CD14-positive monocyte (primary cell): ENCODE measurements around the gene LIN7A. TPM values are rescaled to one million over a fixed set of nuclear protein-coding genes. Genes with fewer than 3 reads are reported as not detected.

Source experiments
- DNase-seq, 3 donors: peaks; one replicate each; pipeline ENCODE4 v3.0.0-alpha.2; 2011 to 2022
- H2AFZ ChIP-seq: 2 replicates; pipeline ENCODE4 v1.6.0; 2012; ENCODE audit warnings: mild to moderate bottlenecking, low read depth, low read length, inconsistent platforms; ENCODE audit not compliant: insufficient read depth, poor library complexity, severe bottlenecking
- H3K27ac ChIP-seq, 2 donors: 1 replicate in 1 of 2; 2 replicates in 1 of 2; pipeline ENCODE4 v1.5.1; 2012 to 2013; ENCODE audit warnings: low read length in 2 of 2, control low read depth in 1 of 2, inconsistent platforms in 1 of 2, low read depth in 1 of 2, mild to moderate bottlenecking in 1 of 2
- H3K27me3 ChIP-seq, 2 donors: one replicate each; pipeline versions ENCODE4 v1.6.0 to v1.6.1; 2011 to 2013; ENCODE audit warnings: low read length in 2 of 2; ENCODE audit not compliant: control insufficient read depth in 2 of 2, insufficient read depth in 2 of 2
- H3K36me3 ChIP-seq, 2 donors: replicated peaks in 1 of 2; 1 replicate in 1 of 2; 2 replicates in 1 of 2; pipeline versions ENCODE4 v1.5.1 to v1.6.1; 2012 to 2013; ENCODE audit warnings: low read length in 2 of 2, control low read depth in 1 of 2, inconsistent platforms in 1 of 2, mild to moderate bottlenecking in 1 of 2; ENCODE audit not compliant: insufficient read depth in 2 of 2, control insufficient read depth in 1 of 2
- H3K4me1 ChIP-seq, 2 donors: 1 replicate in 1 of 2; 2 replicates in 1 of 2; pipeline versions ENCODE4 v1.5.1 to v1.6.1; 2012 to 2013; ENCODE audit warnings: low read length in 2 of 2, control low read depth in 1 of 2, inconsistent platforms in 1 of 2, mild to moderate bottlenecking in 1 of 2, moderate library complexity in 1 of 2; ENCODE audit not compliant: insufficient read depth in 2 of 2, control insufficient read depth in 1 of 2
- H3K4me2 ChIP-seq: replicated peaks from 2 replicates; pipeline ENCODE3; 2012; ENCODE audit warnings: low read length, moderate library complexity, mild to moderate bottlenecking; ENCODE audit not compliant: poor library complexity, severe bottlenecking; ENCODE audit errors: extremely low read depth
- H3K4me3 ChIP-seq, 3 experiments: fragments of 200-600 bp in 1 of 3; sonication (generic) in 1 of 3; replicated peaks in 1 of 3; 1 replicate in 2 of 3; 2 replicates in 1 of 3; pipeline ENCODE4 v1.5.1; 2011 to 2013; ENCODE audit warnings: low read length in 3 of 3, mild to moderate bottlenecking in 3 of 3, control low read depth in 2 of 3, low read depth in 2 of 3, inconsistent platforms in 1 of 3, moderate library complexity in 1 of 3
- H3K79me2 ChIP-seq: 2 replicates; pipeline ENCODE4 v1.6.0; 2012; ENCODE audit warnings: mild to moderate bottlenecking, control low read depth, inconsistent platforms, low read length, moderate library complexity; ENCODE audit not compliant: insufficient read depth
- H3K9ac ChIP-seq: 2 replicates; pipeline ENCODE4 v1.6.0; 2017; ENCODE audit warnings: low read length, mild to moderate bottlenecking; ENCODE audit not compliant: insufficient read depth, poor library complexity, severe bottlenecking
- H3K9me3 ChIP-seq, 2 donors: replicated peaks in 1 of 2; 1 replicate in 1 of 2; 2 replicates in 1 of 2; pipeline versions ENCODE4 v1.5.1 to v1.6.1; 2012 to 2013; ENCODE audit warnings: low read length in 2 of 2, control low read depth in 1 of 2; ENCODE audit not compliant: control insufficient read depth in 1 of 2, insufficient read depth in 1 of 2
- H4K20me1 ChIP-seq: 2 replicates; pipeline ENCODE4 v1.6.0; 2012; ENCODE audit warnings: mild to moderate bottlenecking, low read length, control low read depth, moderate library complexity; ENCODE audit not compliant: insufficient read depth
- H3K27ac Mint-ChIP-seq, 7 donors: one replicate each; pipeline ENCODE4 v1.8.0; 2020; ENCODE audit warnings: mild to moderate bottlenecking in 7 of 7, mixed read lengths in 7 of 7, moderate library complexity in 6 of 7, inconsistent platforms in 2 of 7
- H3K27me3 Mint-ChIP-seq, 3 donors: one replicate each; pipeline ENCODE4 v1.8.0; 2021 to 2022; ENCODE audit warnings: low read depth in 3 of 3, mild to moderate bottlenecking in 3 of 3, mixed read lengths in 3 of 3, moderate library complexity in 3 of 3, inconsistent platforms in 1 of 3
- H3K36me3 Mint-ChIP-seq, 2 donors: one replicate each; pipeline ENCODE4 v1.8.0; 2020; ENCODE audit warnings: mixed read lengths in 2 of 2, inconsistent platforms in 1 of 2, mild to moderate bottlenecking in 1 of 2
- H3K4me1 Mint-ChIP-seq: one replicate; pipeline ENCODE4 v1.8.0; 2020; ENCODE audit warnings: mild to moderate bottlenecking, mixed read lengths
- H3K4me3 Mint-ChIP-seq, 2 donors: one replicate each; pipeline ENCODE4 v1.8.0; 2020; ENCODE audit warnings: mild to moderate bottlenecking in 2 of 2, mixed read lengths in 2 of 2, moderate library complexity in 1 of 2
- H3K9me3 Mint-ChIP-seq, 7 donors: one replicate each; pipeline ENCODE4 v1.8.0; 2020 to 2022; ENCODE audit warnings: mixed read lengths in 7 of 7, mild to moderate bottlenecking in 6 of 7, moderate library complexity in 6 of 7, inconsistent platforms in 2 of 7
- WGBS: methylation state at CpG from one replicate; pipeline ENCODE4 v1.1.5; 2013; ENCODE audit warnings: missing lambda C conversion rate; ENCODE audit not compliant: insufficient coverage; 5-methylcytosine and 5-hydroxymethylcytosine counted together
- intact Hi-C, 2 donors: fragments of 100-400 bp; cut with micrococcal nuclease; formaldehyde crosslinking; loops; one replicate each; pipeline versions ENCODE4 v1.15.0 to v1.15.1; 2023
- polyA plus RNA-seq, 3 donors: library from polyadenylated mRNA; depleted of rRNA in 1 of 3; unstranded in 2 of 3; stranded (reverse) in 1 of 3; fragments of 300-500 nt in 2 of 3; fragments of >200 nt in 1 of 3; fragmentation: Illumina TruSeq in 2 of 3; gene quantifications; 1 replicate in 2 of 3; 2 replicates in 1 of 3; pipeline ENCODE4 v1.2.3, GENCODE V29; 2012 to 2021
- TF ChIP-seq, protein P1 (sequence below): fragments of 200-600 bp; IDR thresholded peaks from one replicate; pipeline ENCODE4 v1.8.0; 2022; ENCODE audit warnings: antibody characterized with exemption, mild to moderate bottlenecking

LIN7A gene
- polyA plus RNA-seq, 3 donors = 8.0 to 16.6 (median 15.2) TPM

DNA sequence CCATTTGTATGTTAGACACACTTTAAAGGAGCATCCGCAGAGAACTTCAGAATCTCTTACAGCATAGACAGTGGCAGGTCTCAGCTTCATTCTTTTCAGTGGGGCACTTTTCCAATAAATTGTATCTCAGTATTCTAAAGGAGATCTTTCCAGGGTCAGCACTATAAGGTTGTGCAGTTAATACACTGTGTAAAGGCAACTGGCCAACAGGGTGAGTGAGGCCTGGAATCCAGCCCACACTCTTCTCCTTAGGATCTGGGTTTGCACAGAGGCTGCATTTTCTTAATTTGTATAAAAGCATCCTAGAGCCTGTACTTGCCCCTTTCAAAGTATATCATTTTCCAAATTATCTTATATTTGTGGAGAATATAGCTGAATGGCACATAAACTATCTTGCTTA lies 126.9 kb downstream of the LIN7A start:
- H3K36me3 Mint-ChIP-seq = peaks cover 39 to 46% of the 10 kb centered on the region in 2 donors
- Histone ChIP-seq H3K4me1 (no peaks in the 10 kb centered on the region), H2AFZ (no peak overlapping the region), H3K27me3 (no peaks in the 10 kb centered on the region), H3K9me3 (no peaks in the 10 kb centered on the region), H3K4me2 (no peak overlapping the region), H3K79me2 (no peaks in the 10 kb centered on the region), H3K36me3 (peaks cover 35 to 59% of the 10 kb centered on the region in 2 donors), H4K20me1 (no peaks in the 10 kb centered on the region), H3K9ac (no peak overlapping the region), H3K27ac (no peak overlapping the region), H3K4me3 (no peak overlapping the region)
- H3K27ac Mint-ChIP-seq = no peak overlapping the region
- DNase-seq = no peak
- no peaks in the 10 kb centered on the region for H3K27me3 Mint-ChIP-seq
- intact Hi-C loops = no loop called here
- WGBS = no CpG with 5 or more reads among the region's 1 CpG
- peaks cover 0 to 6% (median 2%) of the 10 kb centered on the region in 7 donors for H3K9me3 Mint-ChIP-seq
- TF ChIP-seq, protein P1, sequence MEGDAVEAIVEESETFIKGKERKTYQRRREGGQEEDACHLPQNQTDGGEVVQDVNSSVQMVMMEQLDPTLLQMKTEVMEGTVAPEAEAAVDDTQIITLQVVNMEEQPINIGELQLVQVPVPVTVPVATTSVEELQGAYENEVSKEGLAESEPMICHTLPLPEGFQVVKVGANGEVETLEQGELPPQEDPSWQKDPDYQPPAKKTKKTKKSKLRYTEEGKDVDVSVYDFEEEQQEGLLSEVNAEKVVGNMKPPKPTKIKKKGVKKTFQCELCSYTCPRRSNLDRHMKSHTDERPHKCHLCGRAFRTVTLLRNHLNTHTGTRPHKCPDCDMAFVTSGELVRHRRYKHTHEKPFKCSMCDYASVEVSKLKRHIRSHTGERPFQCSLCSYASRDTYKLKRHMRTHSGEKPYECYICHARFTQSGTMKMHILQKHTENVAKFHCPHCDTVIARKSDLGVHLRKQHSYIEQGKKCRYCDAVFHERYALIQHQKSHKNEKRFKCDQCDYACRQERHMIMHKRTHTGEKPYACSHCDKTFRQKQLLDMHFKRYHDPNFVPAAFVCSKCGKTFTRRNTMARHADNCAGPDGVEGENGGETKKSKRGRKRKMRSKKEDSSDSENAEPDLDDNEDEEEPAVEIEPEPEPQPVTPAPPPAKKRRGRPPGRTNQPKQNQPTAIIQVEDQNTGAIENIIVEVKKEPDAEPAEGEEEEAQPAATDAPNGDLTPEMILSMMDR = no peak
- H3K4me1 Mint-ChIP-seq = peaks cover 4% of the 10 kb centered on the region
- no peak overlapping the region for H3K4me3 Mint-ChIP-seq

GRCh38 chr12:80807640-80808288 lies 130.0 kb downstream of the LIN7A start:
- peaks cover 62 to 86% of the 10 kb centered on the region in 2 donors for H3K36me3 ChIP-seq
- Mint-ChIP-seq H3K36me3 (peaks cover 63 to 72% of the 10 kb centered on the region in 2 donors), H3K27me3 (no peaks in the 10 kb centered on the region), H3K27ac (peak overlapping the region in 1 of 7 donors; percentile 26), H3K9me3 (peaks cover 0 to 6% (median 2%) of the 10 kb centered on the region in 7 donors), H3K4me1 (no peaks in the 10 kb centered on the region), H3K4me3 (no peak overlapping the region)
- no peak overlapping the region for H3K4me3 ChIP-seq
- no peaks in the 10 kb centered on the region for H3K79me2 ChIP-seq
- no peaks in the 10 kb centered on the region for H3K4me1 ChIP-seq
- H2AFZ ChIP-seq = no peak overlapping the region
- WGBS = 93% methylated on average over 2 of the region's 4 CpGs
- no peaks in the 10 kb centered on the region for H3K27me3 ChIP-seq
- DNase-seq = no peak
- TF ChIP-seq, protein P1 = no peak
- H3K27ac ChIP-seq = no peak overlapping the region
- H3K9ac ChIP-seq = no peak overlapping the region
- no peak overlapping the region for H3K4me2 ChIP-seq
- H3K9me3 ChIP-seq = no peaks in the 10 kb centered on the region
- intact Hi-C loops = no loop called here
- H4K20me1 ChIP-seq = no peaks in the 10 kb centered on the region
